Mesendoderm (in vitro differentiated cells): ENCODE measurements around the gene RNF31. TPM values are rescaled to one million over a fixed set of nuclear protein-coding genes. Genes with fewer than 3 reads are reported as not detected.
A peak's percentile ranks its signal among the peaks of the same experiment; 100 is the strongest.

Experiments
- DNase-seq: peaks from one replicate; pipeline ENCODE4 v3.0.0; 2013
- H2AK5ac ChIP-seq: 2 replicates; pipeline ENCODE4 v1.6.1; 2013; ENCODE audit warnings: low read length, inconsistent platforms
- H2BK120ac ChIP-seq: 2 replicates; pipeline ENCODE4 v1.6.1; 2013; ENCODE audit warnings: low read depth, mild to moderate bottlenecking, low read length, moderate library complexity, mixed read lengths
- H2BK15ac ChIP-seq: replicated peaks from 2 replicates; pipeline ENCODE4 v1.6.1; 2013; ENCODE audit warnings: low read depth, mild to moderate bottlenecking, moderate library complexity
- H2BK5ac ChIP-seq: 2 replicates; pipeline ENCODE4 v1.6.1; 2013; ENCODE audit warnings: low read length, inconsistent platforms
- H3K18ac ChIP-seq: 2 replicates; pipeline ENCODE4 v1.6.1; 2013; ENCODE audit warnings: mild to moderate bottlenecking, low read length, mixed read lengths
- H3K23ac ChIP-seq: one replicate; pipeline ENCODE4 v1.6.1; 2013; ENCODE audit warnings: low read length
- H3K27ac ChIP-seq: 2 replicates; pipeline ENCODE4 v1.5.1; 2013; ENCODE audit warnings: low read depth, mild to moderate bottlenecking, inconsistent platforms, low read length, moderate library complexity
- H3K27me3 ChIP-seq: 2 replicates; pipeline ENCODE4 v1.6.1; 2013; ENCODE audit warnings: low read length, control low read depth, mild to moderate bottlenecking, inconsistent platforms; ENCODE audit not compliant: insufficient read depth, poor library complexity
- H3K36me3 ChIP-seq: 2 replicates; pipeline ENCODE4 v1.6.1; 2013; ENCODE audit warnings: low read length, inconsistent platforms; ENCODE audit not compliant: control insufficient read depth, insufficient read depth
- H3K4ac ChIP-seq: one replicate; pipeline ENCODE4 v1.6.1; 2013; ENCODE audit warnings: low read depth, mild to moderate bottlenecking, low read length, moderate library complexity
- H3K4me1 ChIP-seq: 2 replicates; pipeline ENCODE4 v1.6.1; 2013; ENCODE audit warnings: low read depth, low read length, inconsistent platforms; ENCODE audit not compliant: control insufficient read depth
- H3K4me2 ChIP-seq: 2 replicates; pipeline ENCODE4 v1.6.1; 2013; ENCODE audit warnings: low read length
- H3K4me3 ChIP-seq: 2 replicates; pipeline ENCODE4 v1.5.1; 2013; ENCODE audit warnings: mild to moderate bottlenecking, low read length
- H3K56ac ChIP-seq: one replicate; pipeline ENCODE4 v1.6.1; 2013; ENCODE audit warnings: low read length
- H3K79me1 ChIP-seq: 2 replicates; pipeline ENCODE4 v1.6.1; 2013; ENCODE audit warnings: low read length, inconsistent platforms
- H3K79me2 ChIP-seq: 2 replicates; pipeline ENCODE4 v1.6.1; 2013; ENCODE audit warnings: mild to moderate bottlenecking, low read length; ENCODE audit not compliant: control insufficient read depth, insufficient read depth
- H3K9ac ChIP-seq: 2 replicates; pipeline ENCODE4 v1.6.1; 2013; ENCODE audit warnings: low read length, inconsistent platforms
- H4K5ac ChIP-seq: one replicate; pipeline ENCODE4 v1.6.1; 2013; ENCODE audit warnings: low read length
- H4K8ac ChIP-seq: one replicate; pipeline ENCODE4 v1.6.1; 2013; ENCODE audit warnings: low read depth, mild to moderate bottlenecking, control low read depth, low read length, moderate library complexity
- WGBS: extraction: QIAGEN DNeasy Blood & Tissue Kit; methylation state at CpG from one replicate; pipeline ENCODE4 v1.1.7; 2013; ENCODE audit warnings: low lambda C conversion rate, missing lambda C conversion rate; ENCODE audit not compliant: insufficient coverage; ENCODE audit errors: extremely low coverage; 5-methylcytosine and 5-hydroxymethylcytosine counted together
- small RNA-seq: library from polyadenylated mRNA; stranded (forward); fragments of <200 nt; extraction: miRNeasy Mini kit (QIAGEN cat#:217004); gene quantifications from one replicate; pipeline ENCODE3, GENCODE V24; 2013; ENCODE audit not compliant: insufficient read depth

The RNF31 gene

DNA sequence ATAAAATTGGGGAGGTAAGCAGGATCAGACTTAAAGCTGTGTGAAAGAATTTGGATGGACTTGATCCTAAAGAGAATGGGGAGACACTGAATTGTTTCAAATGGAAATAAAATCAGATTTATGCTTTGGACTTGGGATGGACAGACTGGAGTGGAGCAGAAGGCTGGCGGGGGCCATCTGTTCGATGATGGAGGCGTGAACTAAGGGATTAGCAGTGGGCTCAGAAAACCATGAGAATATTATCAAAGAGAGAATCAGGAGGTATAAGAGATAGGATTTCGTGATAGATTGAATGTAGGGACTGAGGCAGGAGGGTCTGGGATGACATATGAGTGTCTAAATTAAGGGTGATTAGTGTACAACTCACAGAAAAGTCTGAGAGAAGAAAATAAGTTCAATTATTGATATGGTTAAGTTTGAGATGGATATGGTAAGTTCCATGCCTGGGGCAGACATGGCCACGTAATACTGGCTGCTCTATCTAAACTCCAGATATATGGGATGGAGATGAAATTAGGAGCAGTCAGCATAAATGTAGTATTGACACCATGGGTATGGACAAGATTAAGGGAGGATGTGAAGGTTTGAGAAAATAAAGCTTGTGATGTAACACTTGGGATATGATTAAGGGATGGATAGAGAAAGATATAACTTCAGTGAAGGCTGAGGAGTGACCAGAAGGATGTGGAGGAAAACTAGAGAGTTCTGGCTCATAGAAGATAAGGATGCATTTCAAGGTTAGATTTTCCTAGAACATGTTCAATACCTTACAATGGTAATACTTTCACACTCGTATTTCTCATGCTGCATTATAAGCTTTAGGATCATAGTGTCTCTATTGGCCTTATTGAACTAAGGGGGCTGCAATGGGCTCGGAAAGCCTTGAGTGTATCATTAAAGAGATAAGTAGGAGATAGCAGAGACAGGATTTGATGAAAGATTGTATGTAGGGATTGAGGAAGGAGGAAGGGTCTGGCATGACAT is 57.2 kb downstream of the RNF31 start:
- no peak overlapping the region for H2AK5ac ChIP-seq
- H3K4ac ChIP-seq, result no peak overlapping the region
- H3K27ac ChIP-seq, result no peak overlapping the region
- H3K4me2 ChIP-seq, result no peak overlapping the region
- no peaks in the 10 kb centered on the region for H3K4me1 ChIP-seq
- no peaks in the 10 kb centered on the region for H3K27me3 ChIP-seq
- H3K23ac ChIP-seq, result no peak overlapping the region
- no peak for DNase-seq
- no peak overlapping the region for H4K8ac ChIP-seq
- 100% methylated on average over 1 of the region's 7 CpGs for whole genome bisulfite sequencing
- H3K79me1 ChIP-seq, result no peaks in the 10 kb centered on the region
- H3K79me2 ChIP-seq, result no peaks in the 10 kb centered on the region
- no peak overlapping the region for H2BK120ac ChIP-seq
- H2BK15ac ChIP-seq, result no peak overlapping the region
- peaks cover 7% of the 10 kb centered on the region for H3K36me3 ChIP-seq
- no peak overlapping the region for H3K18ac ChIP-seq
- no peak overlapping the region for H3K56ac ChIP-seq
- H4K5ac ChIP-seq, result no peak overlapping the region
- H3K4me3 ChIP-seq, result no peak overlapping the region
- no peak overlapping the region for H3K9ac ChIP-seq
- no peak overlapping the region for H2BK5ac ChIP-seq

DNA sequence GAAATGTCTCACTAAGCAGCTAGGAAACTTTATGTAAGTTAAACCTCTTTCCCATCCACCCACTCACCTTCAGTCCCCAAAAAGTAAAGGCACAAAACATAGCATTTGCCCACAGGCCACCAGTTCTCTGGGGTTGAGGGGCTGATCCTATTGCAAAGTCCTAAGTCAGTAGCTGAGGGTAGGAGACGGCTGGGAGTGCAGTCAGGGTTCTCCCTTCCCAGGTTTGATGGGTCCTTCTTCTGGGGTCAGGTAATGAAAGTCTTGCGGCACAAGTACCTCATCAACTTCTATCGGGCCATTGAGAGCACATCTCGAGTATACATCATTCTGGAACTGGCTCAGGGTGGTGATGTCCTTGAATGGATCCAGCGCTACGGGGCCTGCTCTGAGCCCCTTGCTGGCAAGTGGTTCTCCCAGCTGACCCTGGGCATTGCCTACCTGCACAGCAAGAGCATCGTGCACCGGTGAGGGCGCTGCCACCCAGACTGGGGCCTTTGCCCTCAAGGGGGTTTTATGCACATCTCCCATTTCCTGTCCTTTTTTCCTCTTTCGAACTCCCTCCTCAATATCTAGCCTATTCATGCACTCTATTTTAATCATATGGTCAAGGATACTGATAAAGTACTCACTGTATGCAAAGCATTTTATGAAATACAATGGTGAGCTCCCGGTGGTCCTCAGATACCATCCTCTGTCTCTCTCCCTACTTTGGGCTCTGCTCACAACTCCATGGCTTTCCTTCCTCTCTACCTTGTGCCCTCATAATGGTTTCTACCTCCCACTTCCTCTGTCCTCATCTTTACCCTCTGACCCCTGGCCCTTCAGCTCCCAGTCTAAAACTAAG is 59.2 kb downstream of the RNF31 start:
- H2AK5ac ChIP-seq, result no peak overlapping the region
- H3K9ac ChIP-seq, result no peak overlapping the region
- H2BK5ac ChIP-seq, result no peak overlapping the region
- H2BK120ac ChIP-seq, result no peak overlapping the region
- H3K36me3 ChIP-seq, result peaks cover 11% of the 10 kb centered on the region
- H3K4ac ChIP-seq, result no peak overlapping the region
- DNase-seq, result no peak
- H3K79me1 ChIP-seq, result no peaks in the 10 kb centered on the region
- H3K4me1 ChIP-seq, result no peaks in the 10 kb centered on the region
- no peak overlapping the region for H4K5ac ChIP-seq
- H3K23ac ChIP-seq, result no peak overlapping the region
- no peak overlapping the region for H3K56ac ChIP-seq
- no peak overlapping the region for H3K4me3 ChIP-seq
- H3K79me2 ChIP-seq, result no peaks in the 10 kb centered on the region
- no peaks in the 10 kb centered on the region for H3K27me3 ChIP-seq
- WGBS, result no CpG with 5 or more reads among the region's 11 CpGs
- H3K18ac ChIP-seq, result no peak overlapping the region
- H3K27ac ChIP-seq, result no peak overlapping the region
- no peak overlapping the region for H3K4me2 ChIP-seq
- H2BK15ac ChIP-seq, result no peak overlapping the region
- H4K8ac ChIP-seq, result no peak overlapping the region

DNA sequence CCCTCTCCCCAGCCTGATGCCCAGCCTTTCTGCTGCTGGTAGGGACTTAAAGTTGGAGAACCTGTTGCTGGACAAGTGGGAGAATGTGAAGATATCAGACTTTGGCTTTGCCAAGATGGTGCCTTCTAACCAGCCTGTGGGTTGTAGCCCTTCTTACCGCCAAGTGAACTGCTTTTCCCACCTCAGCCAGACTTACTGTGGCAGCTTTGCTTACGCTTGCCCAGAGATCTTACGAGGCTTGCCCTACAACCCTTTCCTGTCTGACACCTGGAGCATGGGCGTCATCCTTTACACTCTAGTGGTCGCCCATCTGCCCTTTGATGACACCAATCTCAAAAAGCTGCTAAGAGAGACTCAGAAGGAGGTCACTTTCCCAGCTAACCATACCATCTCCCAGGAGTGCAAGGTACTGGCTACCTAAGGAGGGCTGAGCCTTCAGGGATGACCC is 59.8 kb downstream of the RNF31 start:
- Histone ChIP-seq H2BK15ac (no peak overlapping the region), H3K23ac (no peak overlapping the region), H4K8ac (no peak overlapping the region), H3K4ac (no peak overlapping the region), H3K4me2 (no peak overlapping the region), H3K79me1 (no peaks in the 10 kb centered on the region), H3K36me3 (peaks cover 11% of the 10 kb centered on the region), H3K9ac (no peak overlapping the region), H3K4me3 (no peak overlapping the region), H3K27me3 (no peaks in the 10 kb centered on the region), H3K27ac (no peak overlapping the region), H3K56ac (no peak overlapping the region), H3K4me1 (no peaks in the 10 kb centered on the region), H4K5ac (no peak overlapping the region), H2AK5ac (no peak overlapping the region), H2BK5ac (no peak overlapping the region), H2BK120ac (no peak overlapping the region), H3K18ac (no peak overlapping the region), H3K79me2 (no peaks in the 10 kb centered on the region)
- WGBS, result no CpG with 5 or more reads among the region's 5 CpGs
- DNase-seq, result no peak

DNA sequence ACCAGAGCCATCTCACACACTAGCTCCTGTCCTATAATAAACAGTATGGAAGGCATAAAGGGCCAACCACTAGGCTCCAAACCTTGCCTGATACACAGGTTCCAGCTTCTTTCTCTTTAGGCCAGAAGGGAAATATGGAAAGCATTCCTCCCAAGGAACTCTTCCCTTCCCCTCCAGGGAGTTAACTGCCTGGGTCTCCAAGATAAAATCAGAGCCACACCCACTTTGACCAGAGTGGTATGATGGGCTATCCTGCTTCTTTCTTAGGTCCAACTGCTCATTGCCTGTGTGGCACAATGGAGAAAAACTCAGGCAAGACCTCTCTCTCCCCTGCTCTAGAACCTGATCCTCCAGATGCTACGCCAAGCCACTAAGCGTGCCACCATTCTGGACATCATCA is 60.3 kb downstream of the RNF31 start:
- H3K79me2 ChIP-seq, result no peaks in the 10 kb centered on the region
- H3K56ac ChIP-seq, result no peak overlapping the region
- H4K8ac ChIP-seq, result no peak overlapping the region
- DNase-seq, result no peak
- H4K5ac ChIP-seq, result no peak overlapping the region
- H3K4me2 ChIP-seq, result no peak overlapping the region
- no peaks in the 10 kb centered on the region for H3K79me1 ChIP-seq
- H3K36me3 ChIP-seq, result peaks cover 11% of the 10 kb centered on the region
- H2AK5ac ChIP-seq, result no peak overlapping the region
- no peak overlapping the region for H2BK15ac ChIP-seq
- H3K18ac ChIP-seq, result no peak overlapping the region
- no peak overlapping the region for H2BK5ac ChIP-seq
- H3K23ac ChIP-seq, result no peak overlapping the region
- no peak overlapping the region for H3K27ac ChIP-seq
- no peaks in the 10 kb centered on the region for H3K4me1 ChIP-seq
- no peak overlapping the region for H3K9ac ChIP-seq
- H2BK120ac ChIP-seq, result no peak overlapping the region
- WGBS, result no CpG with 5 or more reads among the region's 2 CpGs
- no peak overlapping the region for H3K4ac ChIP-seq
- H3K27me3 ChIP-seq, result no peaks in the 10 kb centered on the region
- no peak overlapping the region for H3K4me3 ChIP-seq

Small RNA genes within 50 kb of the gene (small RNA-seq; reads per million reads assigned to genes)
- gene AL136295.4 (not detected), gene CHMP4A (not detected), gene IPO4 (not detected), gene IRF9 (not detected), gene RNA5SP383 (3.8 reads per million, percentile 58 among the genes with 10 or more reads in this experiment)
